Measurements from ENCODE around the gene ANKS4B.
A peak's percentile ranks its signal among the peaks of the same experiment; 100 is the strongest.
"Not testable (repeated sequence)": the region's sequence is repeated elsewhere in the genome, so short reads cannot be mapped to it uniquely, and the experiment has no call there.

The ANKS4B gene

DNA sequence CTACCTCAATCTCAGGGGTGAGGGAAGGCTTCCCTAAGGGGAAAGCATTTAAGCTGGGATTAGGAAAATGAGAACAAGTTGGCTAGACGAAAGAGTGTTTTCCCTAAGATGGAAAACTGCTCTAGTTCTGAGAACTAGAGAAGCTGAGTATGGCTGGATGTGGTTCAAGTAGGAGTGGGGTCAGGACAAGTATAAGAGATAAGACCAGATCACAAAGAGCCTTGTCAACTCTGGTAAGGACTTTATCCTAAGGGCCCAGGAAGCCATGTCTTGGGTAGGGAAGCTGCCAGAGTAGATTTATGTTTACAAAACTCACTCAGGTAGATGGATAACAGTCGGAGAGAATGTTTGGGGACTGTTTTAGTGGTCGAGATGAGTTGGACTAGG, 1.7 kb downstream of the ANKS4B start:
- H3K4me1 Mint-ChIP-seq = no peaks in the 10 kb centered on the region
- H3K36me3 Mint-ChIP-seq = no peaks in the 10 kb centered on the region
- peaks cover 3% of the 10 kb centered on the region for H3K9me3 Mint-ChIP-seq
- H3K27me3 Mint-ChIP-seq = peaks cover 17% of the 10 kb centered on the region
- no peak for ATAC-seq
- H3K4me3 Mint-ChIP-seq = no peak overlapping the region
- H3K27ac Mint-ChIP-seq = no peak overlapping the region

DNA sequence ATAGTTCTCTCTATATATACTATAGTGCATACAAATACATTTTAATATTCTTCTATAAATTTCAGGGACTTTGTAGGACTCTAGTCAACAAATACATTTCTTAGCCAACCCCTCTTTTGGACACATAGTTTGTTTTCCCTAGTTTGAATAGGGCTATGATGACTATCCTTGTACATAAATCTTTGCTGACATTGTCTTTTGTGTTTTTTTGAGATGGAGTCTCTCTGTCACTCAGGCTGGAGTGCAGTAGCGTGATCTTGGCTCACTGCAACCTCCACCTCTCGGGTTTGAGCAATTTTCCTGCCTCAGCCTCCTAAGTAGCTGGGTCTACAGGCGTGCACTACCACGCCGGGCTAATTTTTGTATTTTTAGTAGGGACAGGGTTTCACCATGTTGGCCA, 3.3 kb downstream of the ANKS4B start:
- Mint-ChIP-seq H3K36me3 (no peaks in the 10 kb centered on the region), H3K4me3 (no peak overlapping the region), H3K4me1 (no peaks in the 10 kb centered on the region), H3K27ac (no peak overlapping the region), H3K9me3 (peaks cover 3% of the 10 kb centered on the region), H3K27me3 (peaks cover 3% of the 10 kb centered on the region)
- no peak for ATAC-seq

DNA sequence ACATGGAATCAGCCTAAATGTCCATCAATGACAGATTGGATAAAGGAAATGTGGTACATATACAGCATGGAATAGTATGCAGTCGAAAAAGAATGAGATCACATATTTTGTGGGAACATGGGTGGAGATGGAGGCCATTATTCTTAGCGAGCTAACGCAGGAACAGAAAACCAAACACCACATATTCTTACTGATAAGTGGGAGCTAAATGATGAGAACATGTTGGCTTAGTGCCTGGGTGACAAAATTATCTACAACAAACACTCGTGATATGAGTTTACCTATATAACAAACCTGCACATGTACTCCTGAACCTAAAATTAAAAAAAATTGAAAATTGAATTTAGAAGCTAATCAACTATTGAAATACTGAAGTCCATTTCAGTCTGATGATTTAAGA, 6.1 kb downstream of the ANKS4B start:
- Mint-ChIP-seq H3K9me3 (peaks cover 3% of the 10 kb centered on the region), H3K27me3 (no peaks in the 10 kb centered on the region), H3K4me3 (no peak overlapping the region), H3K36me3 (no peaks in the 10 kb centered on the region), H3K27ac (no peak overlapping the region), H3K4me1 (no peaks in the 10 kb centered on the region)
- no peak for ATAC-seq

DNA sequence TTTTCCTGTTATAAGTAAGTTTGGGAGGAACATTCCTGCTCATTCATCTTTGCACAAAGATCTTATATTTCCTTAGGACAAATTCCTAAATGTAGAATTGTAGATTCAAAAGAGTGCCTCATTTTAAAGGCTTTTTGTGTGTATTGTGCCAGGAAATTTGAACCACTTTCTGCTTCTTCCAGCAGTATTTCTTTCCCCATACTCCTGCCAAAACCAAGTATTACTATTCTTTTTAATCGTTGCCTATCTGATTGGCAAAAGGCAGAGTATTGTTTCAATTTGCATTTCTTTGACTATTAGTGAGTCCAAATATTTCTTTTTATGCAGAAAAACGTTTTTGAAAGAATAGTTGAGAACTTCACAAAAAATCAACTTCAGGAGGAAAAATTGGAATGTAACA, 9.3 kb downstream of the ANKS4B start:
- H3K36me3 Mint-ChIP-seq = no peaks in the 10 kb centered on the region
- no peak for ATAC-seq
- no peaks in the 10 kb centered on the region for H3K9me3 Mint-ChIP-seq
- H3K4me3 Mint-ChIP-seq = no peak overlapping the region
- no peaks in the 10 kb centered on the region for H3K4me1 Mint-ChIP-seq
- H3K27ac Mint-ChIP-seq = no peak overlapping the region
- H3K27me3 Mint-ChIP-seq = no peaks in the 10 kb centered on the region

DNA sequence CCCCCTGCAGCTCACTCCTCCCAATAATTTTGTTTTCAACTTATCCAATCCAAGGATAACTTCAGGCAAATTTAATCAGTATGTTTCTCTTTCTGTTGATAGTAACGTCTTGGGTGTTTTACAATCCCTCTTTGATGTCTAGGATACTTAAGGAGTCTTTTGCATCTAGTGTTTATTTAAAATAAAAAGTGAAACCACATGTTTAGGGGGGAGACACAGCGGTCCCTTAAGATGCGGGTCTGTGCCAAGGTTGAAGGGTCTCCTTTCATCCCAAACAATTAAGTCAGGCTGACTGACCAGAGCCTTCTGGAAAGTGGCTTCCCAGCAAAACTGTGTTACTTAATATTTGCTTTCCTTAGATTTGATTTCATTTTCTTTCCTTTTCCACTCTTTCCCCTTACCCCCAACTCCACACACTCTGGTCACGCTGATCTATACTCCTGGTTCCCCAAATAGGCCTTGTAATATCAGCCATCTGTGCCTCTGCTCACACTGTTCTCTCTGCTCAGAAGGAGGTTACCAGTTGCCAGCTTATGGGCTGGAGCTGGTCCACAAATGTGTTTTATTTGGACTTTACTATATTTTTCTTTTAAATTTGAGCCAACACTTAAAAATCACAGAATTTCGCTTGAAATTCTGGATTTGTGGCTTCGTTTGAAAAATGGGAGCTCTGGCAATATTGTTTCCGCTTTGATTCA, 11.2 kb downstream of the ANKS4B start:
- Mint-ChIP-seq H3K4me3 (no peak overlapping the region), H3K9me3 (no peaks in the 10 kb centered on the region), H3K27ac (no peak overlapping the region), H3K4me1 (no peaks in the 10 kb centered on the region), H3K27me3 (peaks cover 8% of the 10 kb centered on the region), H3K36me3 (no peaks in the 10 kb centered on the region)
- no peak for ATAC-seq

DNA sequence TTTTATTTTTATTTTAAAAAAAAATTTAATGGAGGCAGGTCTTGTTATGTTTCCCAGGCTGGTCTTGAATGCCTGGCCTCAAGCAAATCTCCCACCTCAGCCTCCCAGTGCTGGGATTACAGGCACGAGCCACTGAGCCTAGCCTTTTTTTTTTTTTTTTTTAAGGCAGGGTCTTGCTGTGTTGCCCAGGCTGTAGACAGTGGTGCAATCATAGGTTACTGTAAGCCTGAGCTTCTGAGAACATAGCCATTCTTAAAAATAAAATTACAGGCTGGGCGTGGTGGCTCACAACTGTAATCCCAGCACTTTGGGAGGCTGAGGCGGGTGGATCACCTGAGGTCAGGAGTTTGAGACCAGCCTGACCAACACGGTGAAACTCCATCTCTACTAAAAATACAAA, 14.7 kb downstream of the ANKS4B start:
- H3K4me3 Mint-ChIP-seq, ATAC-seq, H3K36me3 Mint-ChIP-seq, H3K27ac Mint-ChIP-seq, H3K9me3 Mint-ChIP-seq: not testable (repeated sequence)
- peaks cover 34% of the 10 kb centered on the region for H3K27me3 Mint-ChIP-seq
- H3K4me1 Mint-ChIP-seq = peaks cover 16% of the 10 kb centered on the region

DNA sequence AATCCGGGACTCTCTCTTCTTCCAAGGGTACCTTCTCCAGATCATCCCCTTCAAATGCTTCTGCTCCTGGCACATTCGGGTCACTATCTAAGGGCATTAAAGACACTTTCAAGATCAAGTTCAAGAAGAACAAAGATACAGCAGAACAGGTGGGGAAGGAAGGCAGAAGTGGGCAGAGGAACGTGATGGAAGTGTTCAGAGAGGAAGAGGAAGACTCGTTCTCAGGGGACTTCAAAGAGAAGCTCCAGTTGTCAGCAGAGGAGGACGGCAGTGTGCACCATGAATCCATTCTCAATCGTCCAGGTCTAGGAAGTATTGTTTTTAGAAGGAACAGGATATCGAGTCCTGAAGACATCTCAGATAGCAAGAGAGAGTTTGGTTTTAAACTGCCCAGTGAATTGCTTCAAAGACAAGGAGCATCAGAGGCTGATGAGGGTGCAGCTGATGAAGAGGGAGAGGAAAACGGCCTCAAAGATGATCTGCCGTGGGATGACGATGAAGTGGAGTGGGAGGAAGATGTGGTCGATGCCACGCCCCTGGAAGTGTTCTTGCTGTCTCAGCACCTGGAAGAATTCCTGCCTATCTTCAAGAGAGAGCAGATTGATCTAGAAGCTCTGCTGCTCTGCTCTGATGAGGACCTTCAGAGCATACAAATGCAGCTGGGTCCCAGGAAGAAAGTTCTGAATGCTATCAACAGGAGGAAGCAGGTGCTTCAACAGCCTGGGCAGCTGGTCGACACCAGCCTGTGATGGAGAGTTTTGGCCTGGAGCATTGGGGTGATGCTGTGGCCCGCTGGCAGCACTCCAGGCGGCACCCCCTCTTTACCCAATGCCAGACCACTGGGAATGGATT, 16.8 kb downstream of the ANKS4B start:
- Mint-ChIP-seq H3K9me3 (no peaks in the 10 kb centered on the region), H3K27ac (no peak overlapping the region), H3K27me3 (peaks cover 34% of the 10 kb centered on the region), H3K36me3 (no peaks in the 10 kb centered on the region), H3K4me3 (no peak overlapping the region), H3K4me1 (peaks cover 16% of the 10 kb centered on the region)
- no peak for ATAC-seq

DNA sequence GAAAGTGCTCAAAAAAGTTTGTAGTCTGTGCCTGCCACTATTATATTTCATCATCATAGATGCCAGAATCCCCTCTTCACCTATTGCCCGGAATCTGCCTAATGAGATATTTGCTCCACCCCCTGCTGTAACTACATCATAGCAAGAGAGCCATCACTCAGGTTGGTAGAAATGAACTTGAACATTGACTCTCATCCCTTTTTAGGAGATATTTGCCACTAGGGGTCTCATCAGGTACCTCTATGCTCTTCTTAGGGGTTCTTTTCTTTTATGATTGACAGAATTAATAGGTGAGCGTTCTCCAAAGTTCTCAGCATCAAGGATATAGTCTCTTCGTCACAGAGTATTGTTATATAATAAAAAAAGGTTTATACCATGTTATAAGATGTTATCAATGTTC, 20.0 kb downstream of the ANKS4B start:
- Mint-ChIP-seq H3K27me3 (peaks cover 34% of the 10 kb centered on the region), H3K27ac (no peak overlapping the region), H3K9me3 (no peaks in the 10 kb centered on the region), H3K4me3 (no peak overlapping the region), H3K4me1 (peaks cover 16% of the 10 kb centered on the region), H3K36me3 (no peaks in the 10 kb centered on the region)
- ATAC-seq = no peak

DNA sequence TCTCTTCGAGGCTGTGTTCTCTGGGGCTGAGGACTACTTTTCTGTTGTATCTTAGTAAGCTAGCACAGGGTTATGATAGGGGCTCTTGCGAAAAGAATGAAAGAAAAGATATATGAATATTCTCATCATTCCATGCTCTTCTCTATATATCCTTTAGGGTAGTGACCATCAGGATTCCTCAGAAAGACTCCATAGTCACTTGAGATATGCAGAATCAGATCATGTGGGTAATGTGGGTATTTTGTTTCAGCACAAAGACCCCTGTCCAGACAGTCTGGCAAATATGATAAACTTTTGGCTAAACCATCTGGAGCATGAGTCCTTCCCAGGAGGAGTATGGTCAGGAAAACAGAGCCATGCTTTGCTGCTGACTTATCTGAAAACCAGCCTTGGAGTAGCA, 23.1 kb downstream of the ANKS4B start:
- no peaks in the 10 kb centered on the region for H3K9me3 Mint-ChIP-seq
- no peaks in the 10 kb centered on the region for H3K36me3 Mint-ChIP-seq
- H3K27me3 Mint-ChIP-seq = peaks cover 8% of the 10 kb centered on the region
- H3K4me3 Mint-ChIP-seq = no peak overlapping the region
- H3K27ac Mint-ChIP-seq = no peak overlapping the region
- H3K4me1 Mint-ChIP-seq = no peaks in the 10 kb centered on the region
- no peak for ATAC-seq

DNA sequence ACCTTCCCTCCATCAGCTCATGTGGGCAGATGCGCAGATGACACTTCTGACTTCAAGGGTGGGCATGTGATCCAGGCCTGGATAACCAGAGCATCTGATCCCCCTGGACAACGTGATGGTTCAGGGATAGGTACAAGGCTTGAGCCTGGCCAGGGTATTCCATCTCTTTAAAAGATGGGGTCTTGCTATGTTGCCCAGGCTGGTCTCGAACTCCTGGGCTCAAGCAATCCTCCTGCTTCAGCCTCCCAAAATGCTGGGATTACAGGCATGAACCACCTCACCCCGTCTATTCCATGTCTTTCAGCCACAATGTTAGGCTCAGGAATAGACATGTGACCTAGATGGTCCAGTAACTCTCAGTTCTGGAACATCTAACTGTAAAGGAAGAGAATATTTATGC, 23.8 kb downstream of the ANKS4B start:
- Mint-ChIP-seq H3K36me3 (no peaks in the 10 kb centered on the region), H3K27me3 (peaks cover 1% of the 10 kb centered on the region), H3K4me3 (no peak overlapping the region), H3K27ac (no peak overlapping the region), H3K4me1 (no peaks in the 10 kb centered on the region), H3K9me3 (no peaks in the 10 kb centered on the region)
- no peak for ATAC-seq

DNA sequence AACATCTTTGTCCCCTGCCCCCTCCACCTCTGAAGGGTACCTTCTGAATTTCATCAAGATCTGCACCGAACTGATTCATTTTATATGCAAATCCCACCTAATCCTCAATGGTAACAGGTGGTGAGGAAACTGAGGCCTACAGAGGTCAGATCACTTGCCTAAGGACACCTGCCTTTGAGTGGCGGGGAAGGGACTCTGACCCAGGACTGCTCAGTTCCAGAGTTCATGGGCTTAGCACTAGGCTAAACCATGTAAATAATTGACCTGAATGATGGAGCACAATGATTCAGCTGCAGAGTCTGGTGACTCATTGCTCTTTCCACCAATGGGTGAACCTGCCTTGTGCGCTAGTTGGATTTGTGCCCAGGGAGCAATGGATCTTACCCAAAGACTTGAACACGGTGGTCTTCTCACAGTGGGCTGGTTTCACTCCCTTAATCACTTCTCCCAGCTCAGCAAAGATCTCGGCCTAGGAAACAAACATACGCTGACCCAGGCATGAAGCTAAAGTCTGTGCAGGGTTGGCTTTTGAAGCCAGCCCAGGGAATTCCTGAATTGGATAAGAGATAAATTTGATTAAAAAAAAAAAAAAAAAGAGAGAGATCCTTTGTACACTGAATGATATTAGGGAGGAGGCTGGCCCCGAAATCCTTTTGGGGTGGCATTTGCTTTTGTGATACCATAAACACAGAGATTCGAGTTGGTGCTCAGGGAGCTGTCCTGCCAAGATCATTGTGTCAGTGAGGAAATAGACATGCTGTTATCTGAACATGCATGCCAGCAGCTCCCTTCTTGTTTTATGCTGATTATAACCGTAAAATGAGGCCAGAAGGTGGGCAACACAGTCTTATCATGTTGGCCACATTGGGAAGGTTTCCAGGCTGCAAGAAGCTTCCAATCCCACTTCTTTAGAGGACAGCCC, 27.6 kb downstream of the ANKS4B start:
- no peak for ATAC-seq
- Mint-ChIP-seq H3K4me3 (no peak overlapping the region), H3K27me3 (no peaks in the 10 kb centered on the region), H3K4me1 (peaks cover 30% of the 10 kb centered on the region), H3K36me3 (no peaks in the 10 kb centered on the region), H3K27ac (no peak overlapping the region), H3K9me3 (no peaks in the 10 kb centered on the region)

DNA sequence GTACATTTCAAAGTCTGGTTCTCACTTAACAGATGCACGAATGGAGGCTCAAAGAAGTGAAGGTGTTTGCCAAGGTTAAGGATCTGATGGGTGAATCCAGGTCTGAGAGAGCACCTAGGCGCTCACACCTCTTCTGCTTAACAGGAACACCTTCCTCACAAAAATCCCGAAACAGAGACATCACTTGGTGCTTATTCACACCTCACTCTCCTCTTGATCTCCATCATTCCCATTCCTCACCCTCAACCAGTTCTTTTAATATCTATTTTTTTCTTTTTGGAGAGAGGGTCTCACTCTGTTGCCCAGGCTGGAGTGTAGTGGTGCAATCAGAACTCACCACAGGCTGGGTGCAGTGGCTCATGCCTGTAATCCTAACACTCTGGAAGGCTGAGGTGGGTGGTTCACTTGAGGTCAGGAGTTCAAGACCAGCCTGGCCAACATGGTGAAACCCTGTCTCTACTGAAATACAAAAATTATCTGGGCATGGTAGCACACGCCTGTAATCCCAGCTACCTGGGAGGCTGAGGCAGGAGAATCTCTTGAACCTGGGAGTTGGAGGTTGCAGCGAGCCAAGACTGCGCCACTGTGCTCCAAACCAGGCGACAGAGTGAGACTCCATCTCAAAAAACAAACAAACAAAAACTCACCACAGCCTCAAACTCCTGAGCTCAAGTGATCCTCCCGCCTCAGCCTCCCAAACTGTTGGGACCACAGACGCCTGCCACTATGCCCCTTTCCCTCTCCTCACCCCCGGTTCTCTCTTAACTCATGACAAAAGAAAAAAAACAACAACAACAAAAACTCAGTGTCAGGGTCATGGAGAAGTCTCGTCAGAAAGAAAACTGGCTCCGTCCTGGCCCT, 29.5 kb downstream of the ANKS4B start:
- no peaks in the 10 kb centered on the region for H3K36me3 Mint-ChIP-seq
- H3K9me3 Mint-ChIP-seq = no peaks in the 10 kb centered on the region
- ATAC-seq = no peak
- H3K27ac Mint-ChIP-seq = peak overlapping the region; percentile 56
- no peak overlapping the region for H3K4me3 Mint-ChIP-seq
- H3K4me1 Mint-ChIP-seq = peaks cover 30% of the 10 kb centered on the region
- no peaks in the 10 kb centered on the region for H3K27me3 Mint-ChIP-seq

DNA sequence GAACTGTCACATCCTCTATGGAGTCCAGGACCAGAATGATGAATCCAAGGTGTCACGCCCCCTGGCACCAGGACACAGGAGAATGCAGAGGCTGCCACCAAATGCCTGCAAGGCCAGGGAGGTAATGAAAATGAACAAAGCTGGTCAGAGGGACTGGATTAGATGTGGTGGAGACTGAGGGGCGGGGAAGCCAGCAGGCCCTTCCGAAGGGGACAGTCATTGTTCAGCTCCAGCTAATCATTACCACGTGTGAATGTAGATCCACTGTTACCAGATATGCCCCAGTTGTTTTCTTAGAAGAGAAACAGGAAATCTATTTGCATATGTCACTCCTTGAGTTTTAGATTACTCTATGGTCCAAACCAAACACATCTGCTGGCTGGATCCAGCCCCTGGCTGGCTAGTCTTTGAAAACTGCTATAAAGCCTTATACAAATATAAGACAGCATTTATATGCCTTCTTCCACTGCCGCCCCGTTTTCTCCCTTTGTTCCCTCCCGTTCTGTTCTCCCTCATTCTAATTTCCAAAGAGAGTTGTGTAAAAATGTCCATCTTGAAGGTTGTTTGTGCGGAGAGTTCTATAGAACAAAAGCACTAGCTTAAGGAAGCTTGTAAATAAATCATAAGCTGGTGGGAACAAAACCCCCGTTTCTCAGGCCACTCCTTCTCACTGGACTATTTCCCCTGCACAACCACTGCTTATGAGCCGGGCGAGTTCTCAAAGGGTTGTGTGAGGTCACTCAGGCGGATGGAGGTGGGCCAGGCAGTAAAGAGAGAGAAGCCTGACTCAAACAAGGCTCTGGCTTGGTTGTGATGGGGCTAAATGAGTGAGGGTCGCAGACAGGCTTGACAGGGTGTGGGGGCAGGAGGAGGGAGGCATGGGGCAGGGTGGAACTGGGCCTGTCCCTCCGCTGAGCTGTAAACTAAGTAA, 30.4 kb downstream of the ANKS4B start:
- H3K36me3 Mint-ChIP-seq = no peaks in the 10 kb centered on the region
- H3K27me3 Mint-ChIP-seq = no peaks in the 10 kb centered on the region
- H3K27ac Mint-ChIP-seq = peak overlapping the region; percentile 56
- no peaks in the 10 kb centered on the region for H3K9me3 Mint-ChIP-seq
- H3K4me3 Mint-ChIP-seq = peak overlapping the region; percentile 22
- ATAC-seq = peak; percentile 89
- peaks cover 37% of the 10 kb centered on the region for H3K4me1 Mint-ChIP-seq

DNA sequence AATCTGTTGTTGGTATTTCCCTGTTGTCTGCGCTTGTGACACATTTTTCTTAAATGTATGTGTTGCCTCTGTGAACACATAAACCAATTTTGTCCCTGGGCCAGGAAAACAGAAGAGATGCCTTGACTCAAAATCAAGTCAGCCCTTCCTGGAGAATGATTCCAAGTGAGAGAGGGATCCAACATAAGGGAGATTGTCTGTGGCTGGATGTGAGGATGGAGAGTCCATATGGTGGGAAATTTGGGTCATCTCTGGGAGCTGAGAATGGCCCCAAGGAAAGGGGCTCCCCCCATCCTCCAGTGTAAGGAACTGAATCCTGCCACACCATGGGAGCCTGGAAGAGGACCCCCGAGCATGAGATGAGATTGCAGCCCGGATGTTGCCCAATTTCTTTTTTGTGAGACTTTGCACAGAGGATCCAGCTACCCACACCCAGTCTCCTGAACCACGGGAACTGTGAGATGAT, 31.1 kb downstream of the ANKS4B start:
- Mint-ChIP-seq H3K4me3 (no peak overlapping the region), H3K4me1 (peaks cover 37% of the 10 kb centered on the region), H3K27me3 (no peaks in the 10 kb centered on the region), H3K9me3 (no peaks in the 10 kb centered on the region), H3K27ac (peak overlapping the region; percentile 56), H3K36me3 (no peaks in the 10 kb centered on the region)
- ATAC-seq = no peak

Measured in stimulated activated memory B cell treated with anti-CD40 and anti-IgM and Interleukin-4, amounts not matched to agents 10 μg/mL and 1 μg/mL and 100 μg/mL, for 72 hours (primary cell).